ENCODE results near the gene MAMDC2. TPM values are rescaled to one million over a fixed set of nuclear protein-coding genes. Genes with fewer than 3 reads are reported as not detected.

Gene MAMDC2
- polyA plus RNA-seq, 1 experiment, result 10.4 TPM

DNA sequence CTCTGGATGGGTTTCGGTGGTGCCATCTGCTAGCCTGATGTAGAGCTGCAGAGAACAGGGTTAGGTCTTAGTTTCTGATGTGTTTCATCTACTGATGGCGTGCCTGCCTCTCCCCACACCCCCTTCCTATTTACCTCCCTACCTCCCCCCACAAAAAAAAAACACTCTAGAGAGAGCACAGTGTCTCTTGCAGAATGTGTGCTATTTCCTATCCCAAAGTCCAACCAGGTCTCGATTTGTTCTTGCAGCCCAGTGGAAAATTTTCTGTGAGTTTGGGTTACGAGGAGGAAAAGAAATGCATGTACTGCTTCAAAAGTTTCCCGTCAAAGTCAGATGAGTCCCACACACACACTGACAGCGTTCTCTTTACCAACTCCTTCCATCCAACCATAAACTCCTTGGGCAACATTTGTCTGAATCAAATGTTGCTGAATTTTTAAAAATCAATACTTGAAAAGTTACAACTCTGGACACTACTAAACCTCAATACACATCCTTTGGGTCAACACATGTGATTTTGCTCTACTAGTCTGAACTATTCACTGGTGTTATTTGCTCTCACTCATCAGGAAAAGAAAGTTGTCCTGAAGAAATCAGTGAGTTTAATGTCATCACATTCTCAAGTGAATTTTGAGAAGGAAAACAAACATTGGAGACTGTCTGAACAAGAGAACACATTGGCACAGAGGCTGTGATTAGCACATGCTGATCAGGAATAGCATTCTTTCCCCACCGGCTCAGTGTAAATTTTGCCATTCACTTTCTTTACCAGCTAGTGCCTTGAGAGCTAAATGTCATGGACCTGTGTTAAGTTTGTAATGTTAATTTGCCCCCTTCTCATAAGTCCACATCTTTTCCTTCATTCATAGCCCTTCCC lies 84.1 kb downstream of the MAMDC2 start:
- no peak overlapping the region for H3K27ac ChIP-seq (ENCODE audit: low read depth, low read length)
- no peak for DNase-seq (ENCODE audit: low read depth, low spot score)
- POLR2A ChIA-PET, result no interaction called here
- H3K4me3 ChIP-seq (ENCODE audit: low read depth, low read length), result no peak overlapping the region
- H3K9me3 ChIP-seq (ENCODE audit: control insufficient read depth, insufficient read depth, low read length), result no peaks in the 10 kb centered on the region
- TF ChIP-seq, protein P1, sequence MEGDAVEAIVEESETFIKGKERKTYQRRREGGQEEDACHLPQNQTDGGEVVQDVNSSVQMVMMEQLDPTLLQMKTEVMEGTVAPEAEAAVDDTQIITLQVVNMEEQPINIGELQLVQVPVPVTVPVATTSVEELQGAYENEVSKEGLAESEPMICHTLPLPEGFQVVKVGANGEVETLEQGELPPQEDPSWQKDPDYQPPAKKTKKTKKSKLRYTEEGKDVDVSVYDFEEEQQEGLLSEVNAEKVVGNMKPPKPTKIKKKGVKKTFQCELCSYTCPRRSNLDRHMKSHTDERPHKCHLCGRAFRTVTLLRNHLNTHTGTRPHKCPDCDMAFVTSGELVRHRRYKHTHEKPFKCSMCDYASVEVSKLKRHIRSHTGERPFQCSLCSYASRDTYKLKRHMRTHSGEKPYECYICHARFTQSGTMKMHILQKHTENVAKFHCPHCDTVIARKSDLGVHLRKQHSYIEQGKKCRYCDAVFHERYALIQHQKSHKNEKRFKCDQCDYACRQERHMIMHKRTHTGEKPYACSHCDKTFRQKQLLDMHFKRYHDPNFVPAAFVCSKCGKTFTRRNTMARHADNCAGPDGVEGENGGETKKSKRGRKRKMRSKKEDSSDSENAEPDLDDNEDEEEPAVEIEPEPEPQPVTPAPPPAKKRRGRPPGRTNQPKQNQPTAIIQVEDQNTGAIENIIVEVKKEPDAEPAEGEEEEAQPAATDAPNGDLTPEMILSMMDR (IDR thresholded peaks at IDR 0.05; ENCODE audit: low read depth, low read length), result no peak
- H3K27me3 ChIP-seq (ENCODE audit: control insufficient read depth, insufficient read depth, low read length), result no peaks in the 10 kb centered on the region
- CTCF ChIA-PET, result interaction anchor here (11.4 kb wide), 1 partner anchor 15 kb away, joined by 97 read pairs; no protein-coding TSS in a partner anchor

DNA sequence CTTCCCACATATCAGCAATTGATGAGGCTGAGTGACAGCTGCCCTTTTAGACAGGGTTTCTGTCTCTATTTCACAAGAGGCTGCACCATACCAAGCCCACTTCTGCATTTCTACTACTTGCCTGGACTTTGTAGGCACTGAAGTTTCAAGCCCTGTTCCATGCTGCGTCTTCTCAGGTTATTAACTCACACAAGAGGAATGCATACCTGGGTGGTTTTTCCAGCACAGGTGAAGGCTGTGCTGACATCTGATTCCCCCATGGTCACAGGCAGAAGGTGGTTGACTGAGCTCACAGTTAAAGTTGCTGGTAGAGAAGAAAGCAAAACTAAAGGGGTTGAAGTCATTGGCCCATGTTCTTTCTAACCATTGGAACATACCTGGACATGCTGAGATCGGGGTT lies 86.6 kb downstream of the MAMDC2 start:
- Histone ChIP-seq H3K27ac (ENCODE audit: low read depth, low read length) (no peak overlapping the region), H3K27me3 (ENCODE audit: control insufficient read depth, insufficient read depth, low read length) (no peaks in the 10 kb centered on the region), H3K9me3 (ENCODE audit: control insufficient read depth, insufficient read depth, low read length) (no peaks in the 10 kb centered on the region), H3K4me3 (ENCODE audit: low read depth, low read length) (no peak overlapping the region)
- POLR2A ChIA-PET, result no interaction called here
- CTCF ChIA-PET, result no interaction called here
- DNase-seq (ENCODE audit: low read depth, low spot score), result no peak
- TF ChIP-seq, protein P1 (IDR thresholded peaks at IDR 0.05; ENCODE audit: low read depth, low read length), result no peak

DNA sequence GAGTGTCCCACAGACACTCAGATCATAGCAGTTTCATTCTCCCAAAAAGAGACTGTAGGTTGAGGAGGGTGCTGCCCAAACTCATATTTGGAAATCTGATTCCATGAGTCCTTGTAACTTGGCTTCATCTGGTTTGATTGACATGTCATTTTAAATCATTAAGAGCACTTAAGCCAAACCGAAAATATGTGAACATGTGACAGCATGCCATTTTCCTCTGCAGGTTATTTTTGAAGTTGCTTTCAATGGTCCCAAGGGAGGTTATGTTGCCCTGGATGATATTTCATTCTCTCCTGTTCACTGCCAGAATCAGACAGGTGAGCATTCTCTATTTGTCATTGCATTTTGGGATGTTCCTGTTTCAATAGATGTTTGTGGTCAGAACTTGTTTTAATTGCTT lies 87.6 kb downstream of the MAMDC2 start:
- ChIA-PET POLR2A (no interaction called here), CTCF (no interaction called here)
- DNase-seq (ENCODE audit: low read depth, low spot score), result no peak
- H3K4me3 ChIP-seq (ENCODE audit: low read depth, low read length), result no peak overlapping the region
- H3K27me3 ChIP-seq (ENCODE audit: control insufficient read depth, insufficient read depth, low read length), result no peaks in the 10 kb centered on the region
- no peak overlapping the region for H3K27ac ChIP-seq (ENCODE audit: low read depth, low read length)
- no peaks in the 10 kb centered on the region for H3K9me3 ChIP-seq (ENCODE audit: control insufficient read depth, insufficient read depth, low read length)
- TF ChIP-seq, protein P1 (IDR thresholded peaks at IDR 0.05; ENCODE audit: low read depth, low read length), result no peak

DNA sequence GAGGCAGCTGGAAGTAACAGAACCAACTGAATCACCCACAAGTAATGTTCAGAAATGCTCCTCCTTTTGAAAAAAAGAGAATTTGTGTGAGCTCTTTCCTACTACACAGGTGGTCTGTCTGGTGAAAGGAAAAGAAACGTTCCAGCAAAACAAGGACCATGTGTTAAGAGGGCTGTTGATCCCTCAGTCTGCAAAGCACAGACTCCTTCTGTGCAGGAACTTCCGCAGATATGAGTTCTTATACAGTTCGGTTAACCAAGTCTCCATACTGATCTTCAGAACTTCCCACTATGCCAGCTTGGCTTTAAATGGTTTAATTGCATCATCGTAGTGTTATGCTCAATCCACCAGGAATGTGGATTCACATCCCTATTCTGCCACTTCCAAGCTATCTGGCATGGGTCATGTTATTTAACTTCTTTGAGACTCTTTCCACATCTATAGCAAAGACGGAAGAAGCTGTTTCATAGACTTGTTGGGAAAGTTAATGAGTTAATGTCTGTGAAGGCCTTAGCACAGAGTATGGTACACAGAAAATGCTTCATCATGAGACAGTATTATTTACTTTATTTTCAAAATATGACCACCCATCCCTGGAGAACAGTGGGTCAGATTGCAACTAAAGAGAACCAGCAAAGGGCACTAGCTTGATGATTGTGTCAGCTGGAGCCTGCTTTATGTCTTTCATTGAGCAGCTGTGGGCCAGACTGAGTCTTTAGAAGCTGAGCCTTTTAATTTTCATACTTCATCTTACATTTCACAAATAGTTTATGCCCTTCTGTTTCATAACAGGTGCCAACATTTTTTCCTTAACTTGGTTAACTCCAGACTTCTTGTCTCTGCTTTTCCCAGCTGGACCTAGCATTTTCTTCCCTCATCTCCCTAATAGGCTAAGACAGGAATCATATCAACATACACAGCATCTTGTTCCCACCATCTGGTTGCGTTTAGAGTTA lies 89.9 kb downstream of the MAMDC2 start:
- H3K27ac ChIP-seq (ENCODE audit: low read depth, low read length), result no peak overlapping the region
- ChIA-PET CTCF (interaction anchor here (1.0 to 1.5 kb wide), 2 partner anchors 14 to 96 kb away, joined by 3 read pairs; no protein-coding TSS in a partner anchor), POLR2A (interaction anchor here (0.6 kb wide), 1 partner anchor 21 kb away, joined by 3 read pairs; no protein-coding TSS in a partner anchor)
- TF ChIP-seq, protein P1 (IDR thresholded peaks at IDR 0.05; ENCODE audit: low read depth, low read length), result no peak
- H3K27me3 ChIP-seq (ENCODE audit: control insufficient read depth, insufficient read depth, low read length), result no peaks in the 10 kb centered on the region
- H3K4me3 ChIP-seq (ENCODE audit: low read depth, low read length), result no peak overlapping the region
- H3K9me3 ChIP-seq (ENCODE audit: control insufficient read depth, insufficient read depth, low read length), result no peaks in the 10 kb centered on the region
- DNase-seq (ENCODE audit: low read depth, low spot score), result no peak
